Stomach (tissue), 9 donors: ENCODE data around the gene CIC. TPM values are rescaled to one million over a fixed set of nuclear protein-coding genes. Genes with fewer than 3 reads are reported as not detected.

Experiments
- DNase-seq, 2 donors: peaks; one replicate each; pipeline versions ENCODE4 v3.0.0 to v3.0.0-alpha.2; 2013 to 2019
- H3K27ac ChIP-seq, 5 donors: fragments of 200-600 bp in 4 of 5; sonication (generic) in 4 of 5; one replicate each; pipeline ENCODE4 v1.5.1; 2013 to 2019; ENCODE audit warnings: mild to moderate bottlenecking in 1 of 5, moderate library complexity in 1 of 5
- H3K27me3 ChIP-seq, 3 donors: fragments of 200-600 bp; sonication (generic); one replicate each; pipeline ENCODE4 v1.5.1; 2017 to 2019; ENCODE audit warnings: mixed run types in 1 of 3
- H3K36me3 ChIP-seq, 4 donors: fragments of 200-600 bp; sonication (generic); 1 replicate in 3 of 4; 2 replicates in 1 of 4; pipeline ENCODE4 v1.5.1; 2016 to 2019
- H3K4me1 ChIP-seq, 4 donors: fragments of 200-600 bp; sonication (generic); one replicate each; pipeline ENCODE4 v1.5.1; 2016 to 2019
- H3K4me3 ChIP-seq, 4 donors: fragments of 200-600 bp; sonication (generic) in 3 of 4; one replicate each; pipeline ENCODE4 v1.5.1; 2016 to 2019; ENCODE audit warnings: mild to moderate bottlenecking in 1 of 4
- H3K9me3 ChIP-seq, 4 donors: fragments of 200-600 bp; sonication (generic); one replicate each; pipeline ENCODE4 v1.5.1; 2016 to 2019
- CTCF ChIP-seq, 7 experiments: fragments of 450-650 bp in 4 of 7; fragments of 200-600 bp in 3 of 7; sonication (generic) in 3 of 7; IDR thresholded peaks; one replicate each; pipeline ENCODE4 v1.5.1; 2016 to 2019; ENCODE audit warnings: antibody characterized with exemption in 7 of 7, control low read depth in 2 of 7, mild to moderate bottlenecking in 1 of 7
- EP300 ChIP-seq: sonication (generic); formaldehyde crosslinking; IDR thresholded peaks from one replicate; pipeline ENCODE4 v1.6.1; 2017; ENCODE audit warnings: antibody characterized with exemption
- POLR2A ChIP-seq, 4 donors: fragments of 450-650 bp; IDR thresholded peaks; one replicate each; pipeline ENCODE4 v1.6.1; 2016; ENCODE audit warnings: antibody characterized with exemption in 4 of 4, control low read depth in 2 of 4, mild to moderate bottlenecking in 1 of 4, moderate library complexity in 1 of 4
- POLR2AphosphoS5 ChIP-seq, 3 donors: sonication (generic); formaldehyde crosslinking; IDR thresholded peaks; one replicate each; pipeline ENCODE4 v1.6.1; 2016; ENCODE audit warnings: antibody characterized with exemption in 3 of 3
- whole genome bisulfite sequencing, 5 donors: extraction: QIAGEN DNeasy Blood & Tissue Kit in 3 of 5; methylation state at CpG; one replicate each; pipeline versions ENCODE4 v1.1.5 to v1.1.7; 2013 to 2018; 5-methylcytosine and 5-hydroxymethylcytosine counted together
- intact Hi-C: fragments of 100-400 bp; cut with DNase I; formaldehyde crosslinking; loops from one replicate; pipeline ENCODE4 v1.15.1; 2023; ENCODE audit warnings: low total_unique reads
- polyA plus RNA-seq, 3 donors: library from polyadenylated mRNA; stranded (reverse); fragments of 200-250 nt; gene quantifications; one replicate each; pipeline ENCODE4 v1.2.3, GENCODE V29; 2013
- total RNA-seq, 5 donors: library from RNA; depleted of rRNA; stranded (reverse); fragments of >200 nt; gene quantifications; one replicate each; pipeline versions ENCODE4 v1.1.0 to v1.2.3, GENCODE V29; 2014 to 2016
- donor health status: healthy with polysubstance abuse.
- donor health status: Bipolar disorder and iron deficiency.
- donor health status: healthy.

Gene CIC
- total and polyA plus RNA-seq, 8 donors, result 15.4 to 60.3 (median 26.6) TPM

- Histone ChIP-seq H3K27me3 (no peaks in the 10 kb centered on the region), H3K4me1 (peaks cover 49 to 89% (median 80%) of the 10 kb centered on the region in 4 donors), H3K36me3 (peaks cover 30 to 47% (median 44%) of the 10 kb centered on the region in 4 donors), H3K4me3 (no peak overlapping the region), H3K27ac (peak overlapping the region in 4 of 5 donors; percentile 37 to 100 (median 96)), H3K9me3 (no peaks in the 10 kb centered on the region)
- intact Hi-C loops, result no loop called here
- no peak for DNase-seq
- TF ChIP-seq CTCF (IDR thresholded peaks at IDR 0.05) (no peak), POLR2A (IDR thresholded peaks at IDR 0.05) (no peak), EP300 (no peak), POLR2AphosphoS5 (IDR thresholded peaks at IDR 0.05) (no peak)
- WGBS, 5 donors, result 40 to 73% (median 68%) methylated on average over 3 of the region's 3 CpGs
These were observed 7.2 kb downstream of the CIC start for GRCh38 chr19:42276284-42276683.

GRCh38 chr19:42276821-42277220 lies 7.8 kb downstream of the CIC start:
- Histone ChIP-seq H3K27me3 (no peaks in the 10 kb centered on the region), H3K36me3 (peaks cover 29 to 43% (median 41%) of the 10 kb centered on the region in 4 donors), H3K27ac (peak overlapping the region in 4 of 5 donors; percentile 94 to 100 (median 96)), H3K4me1 (peaks cover 53 to 89% (median 81%) of the 10 kb centered on the region in 4 donors), H3K9me3 (no peaks in the 10 kb centered on the region), H3K4me3 (no peak overlapping the region)
- no peak for DNase-seq
- 62 to 87% (median 78%) methylated on average over 4 of the region's 4 CpGs for WGBS, 5 donors
- intact Hi-C loops, result no loop called here
- TF ChIP-seq EP300 (no peak), CTCF (IDR thresholded peaks at IDR 0.05) (no peak), POLR2AphosphoS5 (IDR thresholded peaks at IDR 0.05) (no peak)

- peak in 1 of 2 donors; percentile 68 for DNase-seq
These were observed 8.9 kb downstream of the CIC start for GRCh38 chr19:42277821-42278451.

More at GRCh38 chr19:42277821-42278451, 8.9 kb downstream of the CIC start:
- 29 to 37% (median 36%) methylated on average over 8 to 10 of the region's 10 CpGs for WGBS, 5 donors
- H3K4me1 ChIP-seq, result peaks cover 64 to 95% (median 88%) of the 10 kb centered on the region in 4 donors
- peak overlapping the region in 1 of 4 donors; percentile 13 for H3K4me3 ChIP-seq
- H3K9me3 ChIP-seq, result no peaks in the 10 kb centered on the region
- H3K27ac ChIP-seq, result peak overlapping the region; percentile 3 to 100 (median 95)
- H3K36me3 ChIP-seq, result peaks cover 18 to 32% (median 30%) of the 10 kb centered on the region in 4 donors
- intact Hi-C loops, result no loop called here
- TF ChIP-seq POLR2A (IDR thresholded peaks at IDR 0.05), result no peak
- no peak for TF ChIP-seq POLR2AphosphoS5 (IDR thresholded peaks at IDR 0.05)
- no peak for TF ChIP-seq CTCF (IDR thresholded peaks at IDR 0.05)
- no peak for TF ChIP-seq EP300
- no peaks in the 10 kb centered on the region for H3K27me3 ChIP-seq
